HepG2 (cell line): ENCODE data around the gene SSTR5. TPM values are rescaled to one million over a fixed set of nuclear protein-coding genes. Genes with fewer than 3 reads are reported as not detected.
A peak's percentile ranks its signal among the peaks of the same experiment; 100 is the strongest.

Source experiments
- ARNTL ChIP-seq: sonication (generic); formaldehyde crosslinking; IDR thresholded peaks from 2 replicates; pipeline ENCODE4 v1.4.0; 2020; ENCODE audit warnings: mild to moderate bottlenecking, missing genetic modification reagents
- ATF7-NPFF ChIP-seq: sonication (generic); formaldehyde crosslinking; IDR thresholded peaks from 2 replicates; pipeline ENCODE4 v1.8.1; 2023; ENCODE audit warnings: mild to moderate bottlenecking, low read depth, missing genetic modification reagents, moderate library complexity
- CERS6 ChIP-seq: sonication (generic); formaldehyde crosslinking; IDR thresholded peaks from 2 replicates; pipeline ENCODE4 v1.5.0; 2020; ENCODE audit warnings: missing genetic modification reagents
- FOSL2 ChIP-seq: sonication (generic); formaldehyde crosslinking; IDR thresholded peaks from 2 replicates; pipeline ENCODE4 v1.4.0; 2020; ENCODE audit warnings: missing genetic modification reagents
- GABPB1 ChIP-seq: IDR thresholded peaks from 2 replicates; pipeline ENCODE4 v1.6.1; 2016; ENCODE audit warnings: mild to moderate bottlenecking, missing genetic modification reagents, moderate library complexity, missing compliant biosample characterization
- GATAD2A ChIP-seq: IDR thresholded peaks from 2 replicates; pipeline ENCODE4 v1.6.1; 2016
- HOXA7 ChIP-seq: sonication (generic); formaldehyde crosslinking; IDR thresholded peaks from 2 replicates; pipeline ENCODE4 v1.8.1; 2022; ENCODE audit warnings: mild to moderate bottlenecking, missing genetic modification reagents, moderate library complexity
- IRF9 ChIP-seq: sonication (generic); formaldehyde crosslinking; IDR thresholded peaks from 2 replicates; pipeline ENCODE4 v1.8.0; 2022; ENCODE audit warnings: missing genetic modification reagents, mild to moderate bottlenecking, borderline replicate concordance
- MYPOP ChIP-seq: sonication (generic); formaldehyde crosslinking; IDR thresholded peaks from 2 replicates; pipeline ENCODE4 v1.8.1; 2023; ENCODE audit warnings: mild to moderate bottlenecking, moderate library complexity, missing genetic modification reagents
- NFRKB ChIP-seq: fragments of 450-650 bp; IDR thresholded peaks from 2 replicates; pipeline ENCODE4 v1.6.1; 2017
- NR2C2 ChIP-seq: sonication (generic); formaldehyde crosslinking; IDR thresholded peaks from 2 replicates; pipeline ENCODE4 v1.4.0; 2020; ENCODE audit warnings: missing genetic modification reagents, mild to moderate bottlenecking, moderate library complexity, borderline replicate concordance
- NR2F2 ChIP-seq: IDR thresholded peaks from 2 replicates; pipeline ENCODE4 v1.6.1; 2012; ENCODE audit warnings: low read depth, inconsistent platforms, borderline replicate concordance
- PBX3 ChIP-seq: sonication (generic); formaldehyde crosslinking; IDR thresholded peaks from 2 replicates; pipeline ENCODE4 v1.8.1; 2023; ENCODE audit warnings: missing genetic modification reagents, inconsistent platforms, borderline replicate concordance
- PHB2 ChIP-seq: fragments of 450-650 bp; IDR thresholded peaks from 2 replicates; pipeline ENCODE4 v1.6.1; 2018; ENCODE audit not compliant: partially characterized antibody
- POLR2G ChIP-seq: fragments of 200-400 bp; formaldehyde crosslinking; IDR thresholded peaks from 2 replicates; pipeline ENCODE4 v1.6.1; 2018; ENCODE audit warnings: mild to moderate bottlenecking, low read depth, low read length, moderate library complexity
- SMYD3 ChIP-seq: sonication (generic); formaldehyde crosslinking; IDR thresholded peaks from 2 replicates; pipeline ENCODE4 v1.8.1; 2023; ENCODE audit warnings: mild to moderate bottlenecking, missing genetic modification reagents
- SRF ChIP-seq: IDR thresholded peaks from 2 replicates; pipeline ENCODE4 v1.6.1; 2011; ENCODE audit warnings: mild to moderate bottlenecking, low read depth, low read length, moderate library complexity
- U2AF2 ChIP-seq: fragments of 200-400 bp; formaldehyde crosslinking; IDR thresholded peaks from 2 replicates; pipeline ENCODE4 v1.6.1; 2017; ENCODE audit warnings: low read depth, mild to moderate bottlenecking, low read length
- ZBTB38 ChIP-seq: sonication (generic); formaldehyde crosslinking; IDR thresholded peaks from 2 replicates; pipeline ENCODE4 v1.5.1; 2020; ENCODE audit warnings: mild to moderate bottlenecking, missing genetic modification reagents
- ZMAT5 ChIP-seq: sonication (generic); formaldehyde crosslinking; IDR thresholded peaks from 2 replicates; pipeline ENCODE4 v1.5.0; 2020; ENCODE audit warnings: mild to moderate bottlenecking, low read depth, missing genetic modification reagents, borderline replicate concordance
- ZNF20 ChIP-seq: sonication (generic); formaldehyde crosslinking; IDR thresholded peaks from 2 replicates; pipeline ENCODE4 v1.4.0; 2020; ENCODE audit warnings: mild to moderate bottlenecking, moderate library complexity, missing genetic modification reagents
- ZNF230 ChIP-seq: sonication (generic); formaldehyde crosslinking; IDR thresholded peaks from 2 replicates; pipeline ENCODE4 v1.4.0; 2020; ENCODE audit warnings: mild to moderate bottlenecking, missing genetic modification reagents
- ZNF3 ChIP-seq: IDR thresholded peaks from 2 replicates; pipeline ENCODE4 v1.7.0; 2017; ENCODE audit warnings: inconsistent platforms
- ZNF704 ChIP-seq: sonication (generic); formaldehyde crosslinking; IDR thresholded peaks from 2 replicates; pipeline ENCODE4 v1.8.1; 2023; ENCODE audit warnings: mild to moderate bottlenecking, inconsistent platforms, moderate library complexity, missing genetic modification reagents, borderline replicate concordance
- ZNF788 ChIP-seq: sonication (generic); formaldehyde crosslinking; IDR thresholded peaks from 2 replicates; pipeline ENCODE4 v1.5.0; 2020; ENCODE audit warnings: mild to moderate bottlenecking, missing genetic modification reagents, borderline replicate concordance
- polyA plus RNA-seq, 8 experiments: library from polyadenylated mRNA; depleted of rRNA in 3 of 8; stranded (reverse) in 7 of 8; unstranded in 1 of 8; fragments of >200 nt; fragmentation: Illumina TruSeq in 4 of 8; extraction: Trizol in 4 of 8; gene quantifications; 2 replicates each; pipeline versions ENCODE4 v1.2.1 to v1.2.3, GENCODE V29; 2011 to 2016; ENCODE audit warnings: low read depth in 4 of 8, missing spikeins in 1 of 8, mixed read lengths in 1 of 8; ENCODE audit not compliant: insufficient read depth in 1 of 8
- total RNA-seq, 5 experiments: library from RNA; depleted of rRNA; stranded (reverse); fragments of >200 nt; fragmentation: Illumina TruSeq; extraction: Trizol; gene quantifications; 2 replicates each; pipeline ENCODE4 v1.2.3, GENCODE V29; 2016; ENCODE audit warnings: low read depth in 1 of 5

Gene SSTR5
- total and polyA plus RNA-seq, 2 of the 13 experiments (the other 11 are each of a cell fraction or from before 2014, with no cell fraction given), result 0.20 to 0.49 TPM

- TF ChIP-seq ZNF3 (CRISPR knock-in tag) (no peak), NR2C2 (CRISPR knock-in tag) (peak; percentile 61; the same call in 1 of the 2 replicates), ZNF20 (CRISPR knock-in tag) (no peak), MYPOP (CRISPR knock-in tag) (0 out of 2 replicates have a peak, but pooled peaks have one; percentile 53), U2AF2 (no peak), FOSL2 (CRISPR knock-in tag) (peak; percentile 64), SMYD3 (CRISPR knock-in tag) (no peak), NR2F2 (no peak), ARNTL (CRISPR knock-in tag) (peak; percentile 74; the same call in 1 of the 2 replicates), GABPB1 (CRISPR knock-in tag) (peak; percentile 82), SRF (no peak), ZBTB38 (CRISPR knock-in tag) (peak; percentile 91), ATF7-NPFF (CRISPR knock-in tag) (peak; percentile 41), POLR2G (peak; percentile 89), CERS6 (CRISPR knock-in tag) (no peak), PHB2 (no peak), PBX3 (CRISPR knock-in tag) (no peak), ZNF788 (CRISPR knock-in tag) (peak; percentile 84), ZNF704 (CRISPR knock-in tag) (no peak; the same call in none of the 2 replicates), IRF9 (CRISPR knock-in tag) (0 out of 2 replicates have a peak, but pooled peaks have one; percentile 40), GATAD2A (CRISPR knock-in tag) (peak; percentile 71), HOXA7 (CRISPR knock-in tag) (no peak), ZMAT5 (CRISPR knock-in tag) (no peak), NFRKB (no peak), ZNF230 (0 out of 2 replicates have a peak, but pooled peaks have one; percentile 79)
Measured at GRCh38 chr16:1089822-1090619, 17.5 kb downstream of the SSTR5 start (continued).
